BLaER1 treated with 17β-estradiol and CSF1 and Interleukin-3, amounts not matched to agents 10 nM and 100 nM (cell line): ENCODE results near the gene CNNM4.
A peak's percentile ranks its signal among the peaks of the same experiment; 100 is the strongest.

ENCODE experiments used
- H3K27ac ChIP-seq, 11 experiments: shearing (Covaris generic); formaldehyde crosslinking; 2 replicates each; pipeline ENCODE4 v1.8.1; 2022
- H3K27me3 ChIP-seq, 11 experiments: shearing (Covaris generic); formaldehyde crosslinking; 2 replicates each; pipeline ENCODE4 v1.8.1; 2022
- H3K36me3 ChIP-seq, 11 experiments: shearing (Covaris generic); formaldehyde crosslinking; 2 replicates each; pipeline ENCODE4 v1.8.1; 2022
- H3K4me1 ChIP-seq, 10 experiments: shearing (Covaris generic); formaldehyde crosslinking; 2 replicates each; pipeline ENCODE4 v1.8.1; 2022
- H3K4me2 ChIP-seq, 11 experiments: shearing (Covaris generic); formaldehyde crosslinking; 2 replicates each; pipeline ENCODE4 v1.8.1; 2022
- H3K4me3 ChIP-seq, 10 experiments: shearing (Covaris generic); formaldehyde crosslinking; 2 replicates each; pipeline ENCODE4 v1.8.1; 2022
- H3K9ac ChIP-seq, 11 experiments: shearing (Covaris generic); formaldehyde crosslinking; 2 replicates each; pipeline ENCODE4 v1.8.1; 2022
- H3K9me3 ChIP-seq, 11 experiments: shearing (Covaris generic); formaldehyde crosslinking; replicated peaks in 1 of 11; 2 replicates each; pipeline ENCODE4 v1.8.1; 2022
- H4K20me1 ChIP-seq, 11 experiments: shearing (Covaris generic); formaldehyde crosslinking; 2 replicates each; pipeline ENCODE4 v1.8.1; 2022
- Cebpa-rat ChIP-seq, 11 experiments: shearing (Covaris generic); IDR thresholded peaks; 2 replicates each; pipeline ENCODE4 v1.8.1; 2022

CNNM4 gene

GRCh38 chr2:96843538-96844268 is 83.0 kb downstream of the CNNM4 start, which contains the start of gene ANKRD23:
ANKRD23 (minus strand) TSS chr2:96844021; CDS start chr2:96843992, 29 bp downstream.
- H4K20me1 ChIP-seq = peaks cover 0 to 53% (median 5%) of the 10 kb centered on the region in 11 experiments; a peak in 13 of 22 replicates
- H3K27ac ChIP-seq = no peak within 1 kb of the TSS
- H3K9me3 ChIP-seq = no peaks in the 10 kb centered on the region
- H3K4me3 ChIP-seq = no peak within 1 kb of the TSS
- H3K36me3 ChIP-seq = peaks cover 16 to 66% (median 53%) of the 10 kb centered on the region in 11 experiments
- peak within 1 kb of the TSS in 1 of 11 experiments; percentile 46; a peak in 3 of 22 replicates for H3K4me2 ChIP-seq
- peaks cover 0 to 4% (median 3%) of the 10 kb centered on the region in 11 experiments; a peak in 9 of 22 replicates for H3K27me3 ChIP-seq
- TF ChIP-seq Cebpa-rat (IDR thresholded peaks at IDR 0.05) = no peak
- no peak within 1 kb of the TSS for H3K9ac ChIP-seq
- H3K4me1 ChIP-seq = peaks cover 19 to 43% (median 33%) of the 10 kb centered on the region in 10 experiments

- Histone ChIP-seq H3K27me3 (peaks cover 0 to 4% (median 3%) of the 10 kb centered on the region in 11 experiments; a peak in 9 of 22 replicates), H3K27ac (no peak overlapping the region), H3K4me2 (no peak overlapping the region), H4K20me1 (peaks cover 0 to 47% (median 0%) of the 10 kb centered on the region in 11 experiments; a peak in 7 of 22 replicates), H3K36me3 (peaks cover 21 to 73% (median 60%) of the 10 kb centered on the region in 11 experiments), H3K9ac (no peak overlapping the region), H3K9me3 (no peaks in the 10 kb centered on the region), H3K4me1 (peaks cover 12 to 36% (median 26%) of the 10 kb centered on the region in 10 experiments), H3K4me3 (no peak overlapping the region)
- no peak for TF ChIP-seq Cebpa-rat (IDR thresholded peaks at IDR 0.05)
Measured at GRCh38 chr2:96844405-96844808, 83.7 kb downstream of the CNNM4 start.

DNA sequence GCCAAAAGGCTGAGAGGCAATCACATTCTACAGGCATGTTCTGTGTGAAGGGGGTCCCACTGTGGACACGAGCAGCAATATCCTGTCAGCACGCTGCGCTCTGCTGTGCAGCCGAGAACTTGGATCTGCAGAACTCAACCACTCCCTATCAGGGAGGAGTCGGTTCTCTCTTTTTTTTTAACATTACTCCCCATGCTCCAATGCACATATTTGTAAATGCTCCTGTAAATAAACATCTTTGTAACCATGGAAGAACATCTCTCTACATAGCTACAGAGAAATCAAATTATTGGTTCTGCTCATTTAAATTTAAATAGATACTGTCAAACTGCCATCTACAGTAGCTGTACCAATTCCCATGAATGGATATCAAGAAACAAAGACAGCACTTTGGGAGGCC is 86.1 kb downstream of the CNNM4 start:
- Histone ChIP-seq H3K4me2 (no peak overlapping the region), H3K27ac (no peak overlapping the region), H3K9me3 (no peaks in the 10 kb centered on the region), H3K27me3 (peaks cover 0 to 4% (median 3%) of the 10 kb centered on the region in 11 experiments; a peak in 9 of 22 replicates), H4K20me1 (peaks cover 0 to 31% (median 0%) of the 10 kb centered on the region in 11 experiments; a peak in 4 of 22 replicates), H3K4me3 (no peak overlapping the region), H3K9ac (no peak overlapping the region), H3K4me1 (peaks cover 0 to 21% (median 10%) of the 10 kb centered on the region in 10 experiments; a peak in 14 of 20 replicates), H3K36me3 (peaks cover 45 to 84% (median 79%) of the 10 kb centered on the region in 11 experiments)
- TF ChIP-seq Cebpa-rat (IDR thresholded peaks at IDR 0.05) = no peak

DNA sequence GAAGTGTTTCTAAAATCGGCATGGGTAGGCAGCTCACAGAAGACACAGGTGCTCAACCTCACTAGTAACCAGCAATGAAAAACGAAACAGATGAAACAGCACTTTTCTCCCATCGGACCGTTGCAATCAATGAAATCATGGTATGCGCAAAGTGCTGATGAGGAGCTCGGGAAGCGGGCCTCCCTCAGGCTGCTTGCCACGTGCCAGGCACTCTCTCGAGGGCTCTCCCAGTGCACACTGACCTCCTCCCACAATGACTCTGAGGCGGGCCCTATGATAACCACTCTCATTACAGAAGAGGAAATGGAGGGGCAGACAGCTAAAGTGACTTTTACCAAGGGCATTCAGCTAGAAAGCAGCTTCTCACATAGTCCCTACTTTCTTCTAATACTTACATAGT is 86.9 kb downstream of the CNNM4 start:
- Histone ChIP-seq H3K4me1 (peaks cover 0 to 21% (median 10%) of the 10 kb centered on the region in 10 experiments; a peak in 14 of 20 replicates), H4K20me1 (peaks cover 0 to 27% (median 0%) of the 10 kb centered on the region in 11 experiments; a peak in 4 of 22 replicates), H3K27me3 (peaks cover 0 to 4% (median 3%) of the 10 kb centered on the region in 11 experiments; a peak in 9 of 22 replicates), H3K9ac (no peak overlapping the region), H3K36me3 (peaks cover 52 to 91% (median 86%) of the 10 kb centered on the region in 11 experiments), H3K9me3 (no peaks in the 10 kb centered on the region), H3K27ac (no peak overlapping the region), H3K4me3 (no peak overlapping the region), H3K4me2 (no peak overlapping the region)
- no peak for TF ChIP-seq Cebpa-rat (IDR thresholded peaks at IDR 0.05)

DNA sequence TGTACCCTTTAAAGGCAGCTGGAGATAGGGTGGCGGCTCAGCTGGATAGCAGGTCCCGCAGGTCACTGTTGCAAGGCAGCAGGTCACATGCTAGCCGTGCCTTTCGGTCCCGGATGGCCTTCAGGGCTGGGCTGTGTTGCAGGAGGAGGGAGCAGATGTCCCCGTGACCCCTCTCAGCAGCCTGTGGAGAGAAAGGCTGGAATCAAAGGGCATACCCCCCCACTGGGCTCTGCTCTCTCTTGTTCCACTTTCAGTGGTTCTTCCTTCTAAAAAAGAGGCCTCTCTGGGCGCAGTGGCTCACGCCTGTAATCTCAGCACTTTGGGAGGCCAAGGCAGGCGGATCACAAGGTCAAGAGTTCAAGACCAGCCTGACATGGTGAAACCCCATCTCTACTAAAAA is 87.6 kb downstream of the CNNM4 start:
- peaks cover 58 to 95% (median 91%) of the 10 kb centered on the region in 11 experiments for H3K36me3 ChIP-seq
- H3K4me1 ChIP-seq = peaks cover 0 to 16% (median 9%) of the 10 kb centered on the region in 10 experiments; a peak in 14 of 20 replicates
- peaks cover 0 to 4% (median 3%) of the 10 kb centered on the region in 11 experiments; a peak in 9 of 22 replicates for H3K27me3 ChIP-seq
- TF ChIP-seq Cebpa-rat (IDR thresholded peaks at IDR 0.05) = no peak
- no peak overlapping the region for H3K27ac ChIP-seq
- H3K4me2 ChIP-seq = 0 out of 22 replicates have a peak overlapping the region, but pooled peaks of 1 of the 11 experiments have one; percentile 11
- H3K9ac ChIP-seq = peak overlapping the region in 1 of 11 experiments; percentile 29; a peak in 1 of 22 replicates
- peaks cover 0 to 24% (median under 1%) of the 10 kb centered on the region in 11 experiments; a peak in 5 of 22 replicates for H4K20me1 ChIP-seq
- H3K4me3 ChIP-seq = no peak overlapping the region
- no peaks in the 10 kb centered on the region for H3K9me3 ChIP-seq

DNA sequence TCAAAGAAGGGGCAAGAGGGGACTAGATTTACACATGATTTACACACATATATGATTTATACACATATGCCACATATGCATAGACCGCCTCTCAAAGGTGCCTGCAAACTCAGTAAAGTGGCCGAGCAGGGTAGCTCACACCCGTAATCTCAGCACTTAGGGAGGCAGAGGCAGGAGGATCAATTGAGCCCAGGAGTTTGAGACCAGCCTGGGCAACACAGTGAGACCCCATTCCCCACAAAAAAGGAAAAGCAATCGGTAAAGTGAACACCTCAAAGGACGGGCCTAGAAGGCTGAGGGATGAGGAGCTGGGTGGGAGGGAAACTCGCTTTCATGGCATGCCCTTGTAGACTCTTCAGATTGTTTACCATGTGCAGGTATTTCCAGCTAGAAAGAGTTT is 92.0 kb downstream of the CNNM4 start:
- no peaks in the 10 kb centered on the region for H3K27me3 ChIP-seq
- peaks cover 17 to 42% (median 37%) of the 10 kb centered on the region in 10 experiments for H3K4me1 ChIP-seq
- H3K9me3 ChIP-seq = no peaks in the 10 kb centered on the region
- H3K4me2 ChIP-seq = no peak overlapping the region
- peaks cover 59 to 73% (median 68%) of the 10 kb centered on the region in 11 experiments for H3K36me3 ChIP-seq
- no peak for TF ChIP-seq Cebpa-rat (IDR thresholded peaks at IDR 0.05)
- H3K27ac ChIP-seq = no peak overlapping the region
- no peak overlapping the region for H3K4me3 ChIP-seq
- no peak overlapping the region for H3K9ac ChIP-seq
- peaks cover 0 to 36% (median 8%) of the 10 kb centered on the region in 11 experiments; a peak in 6 of 22 replicates for H4K20me1 ChIP-seq

- H3K4me3 ChIP-seq = no peak overlapping the region
- no peak overlapping the region for H3K27ac ChIP-seq
- no peak for TF ChIP-seq Cebpa-rat (IDR thresholded peaks at IDR 0.05)
- peaks cover 13 to 37% (median 33%) of the 10 kb centered on the region in 10 experiments for H3K4me1 ChIP-seq
- H3K9me3 ChIP-seq = no peaks in the 10 kb centered on the region
- H3K27me3 ChIP-seq = no peaks in the 10 kb centered on the region
- H3K36me3 ChIP-seq = peaks cover 53 to 67% (median 61%) of the 10 kb centered on the region in 11 experiments
- peaks cover 0 to 33% (median 8%) of the 10 kb centered on the region in 11 experiments; a peak in 6 of 22 replicates for H4K20me1 ChIP-seq
- H3K4me2 ChIP-seq = no peak overlapping the region
- H3K9ac ChIP-seq = no peak overlapping the region
Measured at GRCh38 chr2:96853321-96853720, 92.6 kb downstream of the CNNM4 start.

- Histone ChIP-seq H3K4me1 (peaks cover 35 to 73% (median 67%) of the 10 kb centered on the region in 10 experiments), H3K27ac (peak overlapping the region; percentile 40 to 90 (median 85); a peak in 21 of 22 replicates), H3K4me3 (peak overlapping the region; percentile 67 to 86 (median 79)), H3K9ac (peak overlapping the region; percentile 78 to 90 (median 85); a peak in 21 of 22 replicates), H3K9me3 (no peaks in the 10 kb centered on the region), H3K36me3 (peaks cover 35 to 48% (median 43%) of the 10 kb centered on the region in 11 experiments), H3K4me2 (peak overlapping the region; percentile 89 to 100 (median 99)), H4K20me1 (peaks cover 10 to 62% (median 30%) of the 10 kb centered on the region in 11 experiments; a peak in 18 of 22 replicates), H3K27me3 (no peaks in the 10 kb centered on the region)
- TF ChIP-seq Cebpa-rat (IDR thresholded peaks at IDR 0.05) = no peak
Measured at GRCh38 chr2:96856776-96857666, 96.3 kb downstream of the CNNM4 start.
